Liver (tissue), 9 donors: ENCODE data around the gene DLK1. TPM values are rescaled to one million over a fixed set of nuclear protein-coding genes. Genes with fewer than 3 reads are reported as not detected.

Source experiments
- DNase-seq: peaks from one replicate; pipeline ENCODE4 v3.0.0-alpha.2; 2017; ENCODE audit warnings: low spot score
- H3K27ac ChIP-seq, 2 donors: one replicate each; pipeline ENCODE4 v1.7.0; 2013; ENCODE audit warnings: inconsistent platforms in 2 of 2, low read length in 2 of 2, control low read depth in 1 of 2, low read depth in 1 of 2, mild to moderate bottlenecking in 1 of 2
- H3K27me3 ChIP-seq, 4 donors: one replicate each; pipeline versions ENCODE4 v1.6.1 to v1.7.0; 2013; ENCODE audit warnings: low read length in 3 of 4, inconsistent platforms in 1 of 4, mild to moderate bottlenecking in 1 of 4, moderate library complexity in 1 of 4; ENCODE audit not compliant: control insufficient read depth in 4 of 4, insufficient read depth in 4 of 4
- H3K36me3 ChIP-seq, 4 donors: one replicate each; pipeline versions ENCODE4 v1.6.1 to v1.7.0; 2013; ENCODE audit warnings: low read length in 3 of 4, mild to moderate bottlenecking in 3 of 4, low read depth in 1 of 4, moderate library complexity in 1 of 4; ENCODE audit not compliant: control insufficient read depth in 4 of 4, insufficient read depth in 3 of 4
- H3K4me1 ChIP-seq, 4 donors: one replicate each; pipeline versions ENCODE4 v1.6.1 to v1.7.0; 2013; ENCODE audit warnings: low read length in 3 of 4, mild to moderate bottlenecking in 3 of 4, moderate library complexity in 1 of 4; ENCODE audit not compliant: control insufficient read depth in 4 of 4, insufficient read depth in 4 of 4
- H3K4me3 ChIP-seq, 3 donors: one replicate each; pipeline versions ENCODE4 v1.6.1 to v1.7.0; 2013; ENCODE audit warnings: low read length in 3 of 3, control low read depth in 1 of 3, low read depth in 1 of 3, mild to moderate bottlenecking in 1 of 3
- H3K9ac ChIP-seq, 2 donors: one replicate each; pipeline ENCODE4 v1.7.0; 2013; ENCODE audit warnings: low read length in 2 of 2, mild to moderate bottlenecking in 2 of 2, moderate library complexity in 2 of 2, control low read depth in 1 of 2, low read depth in 1 of 2
- H3K9me3 ChIP-seq, 4 donors: one replicate each; pipeline versions ENCODE4 v1.6.1 to v1.7.0; 2013; ENCODE audit warnings: low read length in 3 of 4; ENCODE audit not compliant: control insufficient read depth in 4 of 4
- ATF3 ChIP-seq: IDR thresholded peaks from 2 replicates; pipeline ENCODE4 v1.6.1; 2016; ENCODE audit warnings: antibody characterized with exemption
- CTCF ChIP-seq: fragments of 150-350 bp; IDR thresholded peaks from 2 replicates; pipeline ENCODE4 v1.5.1; 2017; ENCODE audit warnings: improper control_type of control experiment, low read depth, low read length; ENCODE audit not compliant: missing input control
- EGR1 ChIP-seq, 2 donors: IDR thresholded peaks; 2 replicates each; pipeline ENCODE4 v1.6.1; 2016 to 2018; ENCODE audit warnings: antibody characterized with exemption in 2 of 2, low read depth in 2 of 2
- FOXA2 ChIP-seq: IDR thresholded peaks from 2 replicates; pipeline ENCODE4 v1.6.1; 2016; ENCODE audit warnings: antibody characterized with exemption
- GABPA ChIP-seq, 2 donors: IDR thresholded peaks in 1 of 2; conservative IDR thresholded peaks in 1 of 2; 2 replicates each; pipeline ENCODE4 v1.6.1; 2016; ENCODE audit warnings: antibody characterized with exemption in 2 of 2, mild to moderate bottlenecking in 1 of 2, moderate library complexity in 1 of 2
- JUND ChIP-seq, 2 donors: IDR thresholded peaks; 2 replicates each; pipeline ENCODE4 v1.6.1; 2016; ENCODE audit warnings: antibody characterized with exemption in 2 of 2
- MAX ChIP-seq: IDR thresholded peaks from 2 replicates; pipeline ENCODE4 v1.6.1; 2016; ENCODE audit warnings: antibody characterized with exemption
- NR2F2 ChIP-seq: IDR thresholded peaks from 2 replicates; pipeline ENCODE4 v1.6.1; 2016; ENCODE audit warnings: antibody characterized with exemption
- RAD21 ChIP-seq, 2 donors: IDR thresholded peaks; 2 replicates each; pipeline ENCODE4 v1.6.1; 2016; ENCODE audit warnings: antibody characterized with exemption in 2 of 2, mild to moderate bottlenecking in 2 of 2
- RXRA ChIP-seq, 2 donors: IDR thresholded peaks; 2 replicates each; pipeline ENCODE4 v1.6.1; 2017 to 2018; ENCODE audit warnings: antibody characterized with exemption in 2 of 2, mild to moderate bottlenecking in 1 of 2
- SP1 ChIP-seq: IDR thresholded peaks from 2 replicates; pipeline ENCODE4 v1.6.1; 2018; ENCODE audit warnings: antibody characterized with exemption, mild to moderate bottlenecking
- YY1 ChIP-seq: IDR thresholded peaks from 2 replicates; pipeline ENCODE4 v1.6.1; 2016; ENCODE audit warnings: antibody characterized with exemption, mild to moderate bottlenecking
- ZBTB33 ChIP-seq: IDR thresholded peaks from 2 replicates; pipeline ENCODE4 v1.6.1; 2016; ENCODE audit warnings: antibody characterized with exemption
- WGBS: extraction: QIAGEN DNeasy Blood & Tissue Kit; methylation state at CpG from one replicate; pipeline ENCODE4 v1.1.7; 2013; 5-methylcytosine and 5-hydroxymethylcytosine counted together
- polyA plus RNA-seq, 2 donors: library from polyadenylated mRNA; stranded (reverse) in 1 of 2; unstranded in 1 of 2; fragments of 200-250 nt in 1 of 2; fragments of >200 nt in 1 of 2; fragmentation: Nextera tagmentation in 1 of 2; extraction: Ambion mirVana in 1 of 2; gene quantifications; one replicate each; pipeline versions ENCODE4 v1.2.1 to v1.2.3, GENCODE V29; 2013 to 2015
- total RNA-seq, 2 donors: library from RNA; depleted of rRNA; stranded (reverse); fragments of >200 nt; gene quantifications; one replicate each; pipeline ENCODE4 v1.2.3, GENCODE V29; 2014
- TF ChIP-seq, protein P1 (sequence below): IDR thresholded peaks from 2 replicates; pipeline ENCODE4 v1.6.1; 2016; ENCODE audit warnings: antibody characterized with exemption, mild to moderate bottlenecking
- donor health status: healthy.
- donor health status: healthy.
- donor health status: healthy.
- donor health status: healthy.
- donor health status: healthy.

The DLK1 gene
- total and polyA plus RNA-seq, 4 donors: 0.42 to 331 (median 1.8) TPM; not detected in 1

GRCh38 chr14:100706860-100707259 is 19.8 kb upstream of the DLK1 start:
- H3K9me3 ChIP-seq: no peaks in the 10 kb centered on the region
- 93% methylated on average over 5 of the region's 5 CpGs for WGBS
- no peaks in the 10 kb centered on the region for H3K36me3 ChIP-seq
- H3K9ac ChIP-seq: no peak overlapping the region
- DNase-seq: no peak
- H3K4me1 ChIP-seq: peaks cover 0 to 3% (median 0%) of the 10 kb centered on the region in 4 donors
- H3K4me3 ChIP-seq: no peak overlapping the region
- TF ChIP-seq, protein P1, sequence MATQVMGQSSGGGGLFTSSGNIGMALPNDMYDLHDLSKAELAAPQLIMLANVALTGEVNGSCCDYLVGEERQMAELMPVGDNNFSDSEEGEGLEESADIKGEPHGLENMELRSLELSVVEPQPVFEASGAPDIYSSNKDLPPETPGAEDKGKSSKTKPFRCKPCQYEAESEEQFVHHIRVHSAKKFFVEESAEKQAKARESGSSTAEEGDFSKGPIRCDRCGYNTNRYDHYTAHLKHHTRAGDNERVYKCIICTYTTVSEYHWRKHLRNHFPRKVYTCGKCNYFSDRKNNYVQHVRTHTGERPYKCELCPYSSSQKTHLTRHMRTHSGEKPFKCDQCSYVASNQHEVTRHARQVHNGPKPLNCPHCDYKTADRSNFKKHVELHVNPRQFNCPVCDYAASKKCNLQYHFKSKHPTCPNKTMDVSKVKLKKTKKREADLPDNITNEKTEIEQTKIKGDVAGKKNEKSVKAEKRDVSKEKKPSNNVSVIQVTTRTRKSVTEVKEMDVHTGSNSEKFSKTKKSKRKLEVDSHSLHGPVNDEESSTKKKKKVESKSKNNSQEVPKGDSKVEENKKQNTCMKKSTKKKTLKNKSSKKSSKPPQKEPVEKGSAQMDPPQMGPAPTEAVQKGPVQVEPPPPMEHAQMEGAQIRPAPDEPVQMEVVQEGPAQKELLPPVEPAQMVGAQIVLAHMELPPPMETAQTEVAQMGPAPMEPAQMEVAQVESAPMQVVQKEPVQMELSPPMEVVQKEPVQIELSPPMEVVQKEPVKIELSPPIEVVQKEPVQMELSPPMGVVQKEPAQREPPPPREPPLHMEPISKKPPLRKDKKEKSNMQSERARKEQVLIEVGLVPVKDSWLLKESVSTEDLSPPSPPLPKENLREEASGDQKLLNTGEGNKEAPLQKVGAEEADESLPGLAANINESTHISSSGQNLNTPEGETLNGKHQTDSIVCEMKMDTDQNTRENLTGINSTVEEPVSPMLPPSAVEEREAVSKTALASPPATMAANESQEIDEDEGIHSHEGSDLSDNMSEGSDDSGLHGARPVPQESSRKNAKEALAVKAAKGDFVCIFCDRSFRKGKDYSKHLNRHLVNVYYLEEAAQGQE: no peak
- no peak for TF ChIP-seq MAX
- no peak for TF ChIP-seq RAD21 (IDR thresholded peaks at IDR 0.05)
- no peak for TF ChIP-seq NR2F2
- no peak for TF ChIP-seq YY1
- TF ChIP-seq FOXA2: no peak
- TF ChIP-seq JUND (IDR thresholded peaks at IDR 0.05): no peak
- no peak for TF ChIP-seq GABPA (IDR thresholded peaks at IDR 0.05 in 1 of 2, conservative IDR thresholded peaks at IDR 0.05 in 1 of 2)
- no peak for TF ChIP-seq RXRA (IDR thresholded peaks at IDR 0.05)
- no peak for TF ChIP-seq EGR1 (IDR thresholded peaks at IDR 0.05; ENCODE audit: low read depth in 2 of 2)
- TF ChIP-seq ZBTB33: no peak
- TF ChIP-seq ATF3: no peak
- TF ChIP-seq CTCF: no peak
- no peak for TF ChIP-seq SP1
- H3K27ac ChIP-seq: no peak overlapping the region
- peaks cover 0 to 7% (median 0%) of the 10 kb centered on the region in 4 donors for H3K27me3 ChIP-seq
